PFSK-1 (cell line): ENCODE measurements around the gene LYPD6. TPM values are rescaled to one million over a fixed set of nuclear protein-coding genes. Genes with fewer than 3 reads are reported as not detected.

Source experiments
- FOXP2 ChIP-seq: optimal IDR thresholded peaks from 2 replicates; pipeline ENCODE3; 2011; ENCODE audit warnings: borderline replicate concordance, control low read depth, inconsistent platforms; ENCODE audit not compliant: insufficient read depth; ENCODE audit errors: extremely low read length, extremely low read depth
- POLR2AphosphoS5 ChIP-seq: IDR thresholded peaks from 2 replicates; pipeline ENCODE4 v1.6.1; 2012; ENCODE audit warnings: low read depth, mild to moderate bottlenecking, control low read depth, low read length, moderate library complexity
- SIN3A ChIP-seq: IDR thresholded peaks from 2 replicates; pipeline ENCODE4 v1.6.1; 2012; ENCODE audit warnings: mild to moderate bottlenecking, low read length, moderate library complexity, borderline replicate concordance; ENCODE audit not compliant: insufficient read depth
- TAF1 ChIP-seq: IDR thresholded peaks from 2 replicates; pipeline ENCODE4 v1.6.1; 2012; ENCODE audit warnings: low read length, control low read depth, borderline replicate concordance; ENCODE audit not compliant: insufficient read depth
- polyA plus RNA-seq: library from polyadenylated mRNA; unstranded; fragments of >200 nt; gene quantifications from one replicate; pipeline ENCODE4 v1.2.1, GENCODE V29; 2012; ENCODE audit warnings: low read depth, missing spikeins; ENCODE audit not compliant: insufficient read length
- TF ChIP-seq, protein P1 (sequence below), 2 experiments: IDR thresholded peaks; 2 replicates each; pipeline versions ENCODE4 v1.6.1 to v1.8.0; 2011 to 2012; ENCODE audit warnings: low read depth in 2 of 2, low read length in 2 of 2, control low read depth in 1 of 2, inconsistent platforms in 1 of 2, mild to moderate bottlenecking in 1 of 2, moderate library complexity in 1 of 2; ENCODE audit not compliant: insufficient read depth in 1 of 2

The LYPD6 gene, protein sequence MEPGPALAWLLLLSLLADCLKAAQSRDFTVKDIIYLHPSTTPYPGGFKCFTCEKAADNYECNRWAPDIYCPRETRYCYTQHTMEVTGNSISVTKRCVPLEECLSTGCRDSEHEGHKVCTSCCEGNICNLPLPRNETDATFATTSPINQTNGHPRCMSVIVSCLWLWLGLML
- not detected for polyA plus RNA-seq

DNA sequence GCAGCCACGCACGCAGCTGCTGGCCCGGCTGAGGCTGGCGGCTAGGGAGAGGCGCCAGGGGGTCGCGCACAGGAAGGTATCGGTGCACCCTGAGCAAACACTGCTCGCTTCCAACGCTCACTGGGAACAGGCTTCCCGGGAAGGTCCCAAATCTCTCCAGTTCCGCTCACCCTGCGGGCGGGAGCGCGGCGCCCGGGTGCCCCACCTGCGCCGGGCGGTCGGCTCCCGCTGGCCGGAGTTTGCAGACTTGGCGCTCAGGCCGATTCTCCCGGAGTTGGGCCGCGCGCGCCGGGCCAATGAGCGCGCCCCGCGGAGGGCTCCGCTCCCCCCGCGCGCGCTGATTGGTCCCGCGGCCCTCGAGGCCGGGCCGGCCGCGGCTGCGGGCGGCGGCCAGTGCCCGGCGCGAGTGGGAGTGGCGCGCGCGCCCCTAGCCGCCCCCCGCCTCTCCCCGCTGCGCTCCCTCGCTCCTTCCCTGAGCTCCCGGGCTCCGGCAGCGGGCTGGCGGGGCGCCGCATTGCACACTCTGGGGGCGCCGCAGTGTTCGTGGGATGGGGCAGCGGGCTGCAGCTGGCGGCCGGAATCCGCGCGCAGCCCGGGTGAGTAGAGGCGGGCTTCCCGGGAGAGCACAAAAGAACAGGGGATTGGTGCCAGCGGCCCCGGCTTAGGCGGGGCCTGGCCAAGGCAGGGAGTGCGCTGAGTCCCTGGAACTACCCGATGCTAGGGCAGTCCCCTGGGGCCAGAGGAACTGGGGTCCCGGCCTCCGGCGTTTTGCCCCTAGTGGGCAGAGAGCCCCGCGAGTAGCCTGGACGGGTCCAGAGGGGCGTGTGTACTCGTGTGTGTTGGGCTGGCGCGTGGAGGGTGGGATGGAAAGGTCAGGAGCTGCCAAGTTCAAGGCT is at the start of gene LYPD6:
TSS of gene LYPD6 (plus strand) at position 461 of the 896 bp plus-strand sequence. CDS start 107,122 bp downstream, outside the sequence.
- TF ChIP-seq SIN3A (no peak), POLR2AphosphoS5 (no peak), TAF1 (no peak), FOXP2 (no peak)
- TF ChIP-seq, protein P1, sequence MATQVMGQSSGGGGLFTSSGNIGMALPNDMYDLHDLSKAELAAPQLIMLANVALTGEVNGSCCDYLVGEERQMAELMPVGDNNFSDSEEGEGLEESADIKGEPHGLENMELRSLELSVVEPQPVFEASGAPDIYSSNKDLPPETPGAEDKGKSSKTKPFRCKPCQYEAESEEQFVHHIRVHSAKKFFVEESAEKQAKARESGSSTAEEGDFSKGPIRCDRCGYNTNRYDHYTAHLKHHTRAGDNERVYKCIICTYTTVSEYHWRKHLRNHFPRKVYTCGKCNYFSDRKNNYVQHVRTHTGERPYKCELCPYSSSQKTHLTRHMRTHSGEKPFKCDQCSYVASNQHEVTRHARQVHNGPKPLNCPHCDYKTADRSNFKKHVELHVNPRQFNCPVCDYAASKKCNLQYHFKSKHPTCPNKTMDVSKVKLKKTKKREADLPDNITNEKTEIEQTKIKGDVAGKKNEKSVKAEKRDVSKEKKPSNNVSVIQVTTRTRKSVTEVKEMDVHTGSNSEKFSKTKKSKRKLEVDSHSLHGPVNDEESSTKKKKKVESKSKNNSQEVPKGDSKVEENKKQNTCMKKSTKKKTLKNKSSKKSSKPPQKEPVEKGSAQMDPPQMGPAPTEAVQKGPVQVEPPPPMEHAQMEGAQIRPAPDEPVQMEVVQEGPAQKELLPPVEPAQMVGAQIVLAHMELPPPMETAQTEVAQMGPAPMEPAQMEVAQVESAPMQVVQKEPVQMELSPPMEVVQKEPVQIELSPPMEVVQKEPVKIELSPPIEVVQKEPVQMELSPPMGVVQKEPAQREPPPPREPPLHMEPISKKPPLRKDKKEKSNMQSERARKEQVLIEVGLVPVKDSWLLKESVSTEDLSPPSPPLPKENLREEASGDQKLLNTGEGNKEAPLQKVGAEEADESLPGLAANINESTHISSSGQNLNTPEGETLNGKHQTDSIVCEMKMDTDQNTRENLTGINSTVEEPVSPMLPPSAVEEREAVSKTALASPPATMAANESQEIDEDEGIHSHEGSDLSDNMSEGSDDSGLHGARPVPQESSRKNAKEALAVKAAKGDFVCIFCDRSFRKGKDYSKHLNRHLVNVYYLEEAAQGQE (IDR thresholded peaks at IDR 0.05; ENCODE audit: insufficient read depth in 1 of 2, low read depth in 2 of 2, low read length in 2 of 2), result no peak

DNA sequence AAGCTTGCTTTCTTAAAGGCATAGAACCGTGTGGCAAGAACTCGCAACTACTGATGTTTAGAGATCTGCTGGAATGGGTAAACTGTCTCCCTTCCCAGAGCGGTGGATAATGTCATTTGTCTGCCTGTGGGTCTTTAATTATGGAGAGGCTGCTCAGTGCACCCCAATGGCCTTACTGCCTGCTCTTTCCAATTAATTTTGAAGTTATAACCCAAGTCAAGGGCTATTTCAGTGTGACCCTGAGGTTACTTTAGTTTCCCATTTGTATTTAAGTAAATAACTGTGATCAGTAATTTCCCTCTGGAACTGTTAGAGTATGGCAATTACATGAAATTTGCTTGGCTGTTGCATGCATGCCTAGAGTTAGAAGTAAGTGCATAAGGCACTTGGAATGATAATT is 48.9 kb upstream of the LYPD6 start:
- TF ChIP-seq FOXP2 (no peak), TAF1 (no peak), POLR2AphosphoS5 (no peak), SIN3A (no peak)
- TF ChIP-seq, protein P1 (IDR thresholded peaks at IDR 0.05; ENCODE audit: insufficient read depth in 1 of 2, low read depth in 2 of 2, low read length in 2 of 2), result no peak

DNA sequence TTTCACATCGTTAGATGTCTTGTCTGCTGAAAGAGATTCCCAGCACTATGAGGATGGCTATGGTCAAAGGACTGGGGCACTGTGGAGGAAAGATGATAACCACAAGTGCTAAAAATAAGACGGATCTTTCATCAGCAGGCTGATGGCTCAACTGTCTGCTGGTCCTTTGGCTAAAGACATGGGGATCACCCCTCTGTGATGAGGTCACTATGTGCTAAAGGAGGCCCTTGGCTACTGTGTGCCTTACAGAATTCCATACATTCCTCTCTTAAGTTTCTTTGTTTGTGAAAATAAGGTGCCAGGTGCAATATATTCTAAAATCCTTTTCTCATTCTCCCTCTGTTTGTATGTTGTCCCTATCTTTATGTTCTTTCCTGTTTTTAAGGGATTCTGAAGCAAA is 39.7 kb upstream of the LYPD6 start:
- TF ChIP-seq FOXP2 (no peak), SIN3A (no peak), POLR2AphosphoS5 (no peak), TAF1 (no peak)
- TF ChIP-seq, protein P1 (IDR thresholded peaks at IDR 0.05; ENCODE audit: insufficient read depth in 1 of 2, low read depth in 2 of 2, low read length in 2 of 2), result no peak

DNA sequence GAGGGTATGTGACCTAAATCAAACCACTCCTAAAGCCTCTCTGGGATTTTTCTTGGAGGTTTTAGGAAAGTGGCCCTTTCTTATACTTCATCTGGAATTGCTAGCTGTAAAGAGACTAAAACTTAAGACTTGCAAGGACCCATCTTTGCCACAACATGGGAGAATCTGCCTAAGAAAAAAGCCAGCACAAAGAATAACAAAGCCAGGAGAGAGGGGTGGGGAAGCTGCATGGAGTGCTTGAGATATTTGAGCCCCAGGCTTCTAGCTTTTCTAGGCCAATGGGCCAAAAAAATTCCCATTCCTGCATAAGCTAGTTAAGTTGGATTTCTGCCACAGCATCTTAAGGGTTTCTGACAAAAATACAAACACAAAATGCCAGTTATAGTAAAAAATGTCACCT is 38.5 kb upstream of the LYPD6 start:
- no peak for TF ChIP-seq POLR2AphosphoS5
- no peak for TF ChIP-seq FOXP2
- TF ChIP-seq, protein P1 (IDR thresholded peaks at IDR 0.05; ENCODE audit: insufficient read depth in 1 of 2, low read depth in 2 of 2, low read length in 2 of 2), result no peak
- no peak for TF ChIP-seq TAF1
- no peak for TF ChIP-seq SIN3A
